Measurements from ENCODE around the gene TMEM158.

- no peak for TF ChIP-seq EZH2 (IDR thresholded peaks at IDR 0.05; ENCODE audit: borderline replicate concordance, low read depth, low read length, severe bottlenecking)
- no peak for TF ChIP-seq CTCF (IDR thresholded peaks at IDR 0.05; ENCODE audit: borderline replicate concordance, extremely low read depth, low read length, poor library complexity, severe bottlenecking)
These were observed 41.0 kb downstream of the TMEM158 start for GRCh38 chr3:45185052-45185451.

Measured in DND-41 (cell line).